ENCODE data around the gene SYVN1.

Gene SYVN1

DNA sequence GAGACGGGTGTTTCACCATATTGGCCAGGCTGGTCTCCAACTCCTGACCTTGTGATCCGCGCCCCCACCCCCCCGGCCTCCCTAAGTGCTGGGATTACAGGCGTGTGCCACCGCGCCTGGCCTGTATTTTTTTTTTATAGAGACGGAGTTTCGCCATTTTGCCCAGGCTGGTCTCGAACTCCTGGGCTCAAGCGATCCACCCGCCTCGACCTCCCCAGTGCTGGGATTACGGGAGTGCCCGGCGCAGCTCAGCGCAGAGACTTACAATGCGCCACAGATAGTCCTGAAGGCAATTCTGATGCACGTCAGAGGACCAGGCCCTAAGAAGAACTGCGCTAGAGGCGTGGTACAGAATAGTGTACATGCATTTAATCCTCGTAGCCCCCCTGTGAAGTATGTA, 38.9 kb downstream of the SYVN1 start:
- H3K27me3 ChIP-seq (ENCODE audit: low read depth) = no peaks in the 10 kb centered on the region
- in situ Hi-C loops (cut with MboI; ENCODE audit: low sequenced_read_pairs) = no loop called here
- no peaks in the 10 kb centered on the region for H3K9me3 ChIP-seq
- H3K36me3 ChIP-seq (replicated peaks) = no peaks in the 10 kb centered on the region
- H3K4me3 ChIP-seq = peak overlapping the region; percentile 91
- no peak for DNase-seq (ENCODE audit: low spot score in 2 of 2)
- H3K4me1 ChIP-seq = peaks cover 3% of the 10 kb centered on the region; the same call in 1 of the 2 replicates

DNA sequence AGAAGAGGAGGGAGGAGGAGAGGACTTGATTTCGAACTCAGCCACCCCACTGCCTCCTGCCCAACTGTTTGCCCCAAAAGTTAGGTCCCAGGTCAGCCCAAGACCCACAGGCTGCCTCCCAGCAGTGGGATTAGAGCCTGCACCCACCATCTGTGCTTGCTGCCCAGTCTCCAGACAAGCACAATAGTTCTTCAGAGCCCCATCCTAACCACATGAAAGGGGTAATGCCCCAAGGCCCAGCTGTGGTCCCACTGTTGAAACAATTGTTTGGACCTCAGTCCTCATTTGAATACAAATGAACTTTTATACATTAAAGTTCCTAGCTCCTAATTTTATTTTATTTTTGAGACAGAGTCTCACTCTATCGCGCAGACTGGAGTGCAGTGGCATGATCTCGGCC, 43.7 kb downstream of the SYVN1 start:
- H3K4me3 ChIP-seq = no peak overlapping the region
- in situ Hi-C loops (cut with MboI; ENCODE audit: low sequenced_read_pairs) = no loop called here
- H3K4me1 ChIP-seq = peaks cover under 1% of the 10 kb centered on the region; the same call in 1 of the 2 replicates
- no peaks in the 10 kb centered on the region for H3K9me3 ChIP-seq
- peaks cover 19% of the 10 kb centered on the region for H3K36me3 ChIP-seq (replicated peaks)
- no peaks in the 10 kb centered on the region for H3K27me3 ChIP-seq (ENCODE audit: low read depth)
- no peak for DNase-seq (ENCODE audit: low spot score in 2 of 2)

DNA sequence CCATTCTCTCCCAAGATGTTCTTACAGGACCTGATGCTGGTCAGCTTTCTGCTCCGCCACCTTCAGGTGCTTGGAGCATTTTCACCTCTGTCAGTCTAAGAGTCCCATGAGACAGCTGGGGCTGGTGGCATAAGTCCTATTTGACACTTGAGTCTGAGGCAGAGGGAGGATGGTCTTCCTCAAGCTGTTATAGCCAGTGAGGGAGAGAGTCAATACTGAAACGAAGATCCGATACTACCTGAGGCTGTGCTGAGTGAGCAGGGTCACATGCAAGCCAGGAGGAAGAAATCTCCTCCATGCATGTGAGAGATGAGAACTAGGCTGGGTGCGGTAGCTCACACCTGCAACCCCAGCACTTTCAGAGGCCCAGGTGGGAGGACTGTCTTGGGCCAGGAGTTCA, 44.7 kb downstream of the SYVN1 start:
- Histone ChIP-seq H3K4me1 (no peaks in the 10 kb centered on the region), H3K9me3 (no peaks in the 10 kb centered on the region), H3K4me3 (no peak overlapping the region), H3K36me3 (replicated peaks) (peaks cover 19% of the 10 kb centered on the region), H3K27me3 (ENCODE audit: low read depth) (no peaks in the 10 kb centered on the region)
- DNase-seq (ENCODE audit: low spot score in 2 of 2) = no peak
- in situ Hi-C loops (cut with MboI; ENCODE audit: low sequenced_read_pairs) = no loop called here

DNA sequence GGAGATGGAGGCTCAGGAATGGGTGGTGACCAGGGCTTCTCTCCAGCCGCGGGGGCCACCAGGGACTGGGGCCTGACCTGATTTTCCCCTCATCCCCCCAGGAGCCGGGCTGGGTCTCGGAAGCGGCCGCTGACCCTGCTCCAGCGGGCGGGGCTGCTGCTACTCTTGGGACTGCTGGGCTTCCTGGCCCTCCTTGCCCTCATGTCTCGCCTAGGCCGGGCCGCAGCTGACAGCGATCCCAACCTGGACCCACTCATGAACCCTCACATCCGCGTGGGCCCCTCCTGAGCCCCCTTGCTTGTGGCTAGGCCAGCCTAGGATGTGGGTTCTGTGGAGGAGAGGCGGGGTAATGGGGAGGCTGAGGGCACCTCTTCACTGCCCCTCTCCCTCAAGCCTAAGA, 46.5 kb downstream of the SYVN1 start:
- Histone ChIP-seq H3K9me3 (no peaks in the 10 kb centered on the region), H3K4me3 (no peak overlapping the region), H3K36me3 (replicated peaks) (peaks cover 26% of the 10 kb centered on the region), H3K4me1 (peaks cover 2% of the 10 kb centered on the region; the same call in 1 of the 2 replicates), H3K27me3 (ENCODE audit: low read depth) (no peaks in the 10 kb centered on the region)
- in situ Hi-C loops (cut with MboI; ENCODE audit: low sequenced_read_pairs) = no loop called here
- no peak for DNase-seq (ENCODE audit: low spot score in 2 of 2)

DNA sequence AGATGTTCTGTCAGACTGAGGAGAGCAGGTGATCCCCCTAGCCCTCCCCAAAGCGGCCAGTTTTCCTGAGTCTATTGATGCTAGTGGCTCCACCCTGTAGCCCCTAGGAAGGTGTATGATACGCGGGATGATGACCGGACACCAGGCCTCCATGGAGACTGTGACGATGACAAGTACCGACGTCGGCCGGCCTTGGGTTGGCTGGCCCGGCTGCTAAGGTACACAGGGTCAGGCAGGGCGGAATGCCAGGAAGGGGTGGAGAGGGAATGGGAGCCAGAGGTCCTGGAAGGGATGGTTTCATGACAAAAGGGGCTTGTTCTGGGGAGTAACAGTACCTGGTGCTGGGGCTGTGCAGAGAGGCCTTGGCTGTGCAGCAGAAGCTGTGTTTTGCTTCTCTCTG, 47.1 kb downstream of the SYVN1 start:
- in situ Hi-C loops (cut with MboI; ENCODE audit: low sequenced_read_pairs) = no loop called here
- peaks cover 30% of the 10 kb centered on the region for H3K36me3 ChIP-seq (replicated peaks)
- DNase-seq (ENCODE audit: low spot score in 2 of 2) = no peak
- H3K4me1 ChIP-seq = peaks cover 6% of the 10 kb centered on the region
- H3K9me3 ChIP-seq = no peaks in the 10 kb centered on the region
- H3K4me3 ChIP-seq = no peak overlapping the region
- H3K27me3 ChIP-seq (ENCODE audit: low read depth) = no peaks in the 10 kb centered on the region

DNA sequence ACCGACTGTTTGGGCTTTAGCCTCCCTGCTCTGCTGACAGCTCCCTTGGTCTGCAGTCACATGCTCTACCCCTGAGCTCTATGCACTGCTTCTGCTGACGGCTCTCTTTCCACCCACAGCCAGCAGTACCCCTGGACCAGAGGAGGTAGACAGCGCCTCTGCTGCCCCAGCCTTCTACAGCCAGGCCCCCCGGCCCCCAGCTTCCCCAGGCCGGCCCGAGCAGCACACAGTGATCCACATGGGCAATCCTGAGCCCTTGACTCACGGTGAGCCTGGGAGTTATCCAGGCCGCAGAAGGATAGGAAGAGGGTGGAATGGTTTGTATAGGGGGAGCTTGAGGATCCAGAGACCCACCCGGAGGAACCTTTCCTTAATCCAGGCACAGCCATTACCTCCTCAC, 47.5 kb downstream of the SYVN1 start:
- H3K4me3 ChIP-seq = no peak overlapping the region
- no peaks in the 10 kb centered on the region for H3K9me3 ChIP-seq
- DNase-seq (ENCODE audit: low spot score in 2 of 2) = no peak
- peaks cover 6% of the 10 kb centered on the region for H3K4me1 ChIP-seq
- in situ Hi-C loops (cut with MboI; ENCODE audit: low sequenced_read_pairs) = no loop called here
- peaks cover 34% of the 10 kb centered on the region for H3K36me3 ChIP-seq (replicated peaks)
- no peaks in the 10 kb centered on the region for H3K27me3 ChIP-seq (ENCODE audit: low read depth)

DNA sequence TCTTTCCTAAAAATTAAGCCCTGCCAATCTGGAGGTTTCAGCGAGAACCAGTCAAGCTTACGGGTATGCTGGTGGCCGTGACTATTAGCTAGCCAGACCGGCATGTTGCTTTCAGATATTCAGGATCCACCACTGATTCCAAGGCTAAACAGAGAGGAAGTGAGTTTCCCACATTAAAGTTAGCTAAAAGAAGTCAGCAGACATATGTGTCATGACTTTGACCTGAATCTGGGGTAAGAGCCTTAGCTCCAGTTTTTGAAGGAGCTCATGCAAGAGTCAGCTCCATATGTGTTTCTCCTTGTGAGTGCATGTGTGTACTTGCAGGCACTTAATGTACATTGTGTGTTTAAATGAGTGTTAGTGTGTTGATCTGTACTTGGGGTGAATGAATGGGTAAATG, 48.9 kb downstream of the SYVN1 start:
- Histone ChIP-seq H3K27me3 (ENCODE audit: low read depth) (no peaks in the 10 kb centered on the region), H3K9me3 (no peaks in the 10 kb centered on the region), H3K4me3 (no peak overlapping the region), H3K36me3 (replicated peaks) (peaks cover 47% of the 10 kb centered on the region), H3K4me1 (peaks cover 6% of the 10 kb centered on the region)
- in situ Hi-C loops (cut with MboI; ENCODE audit: low sequenced_read_pairs) = no loop called here
- no peak for DNase-seq (ENCODE audit: low spot score in 2 of 2)

DNA sequence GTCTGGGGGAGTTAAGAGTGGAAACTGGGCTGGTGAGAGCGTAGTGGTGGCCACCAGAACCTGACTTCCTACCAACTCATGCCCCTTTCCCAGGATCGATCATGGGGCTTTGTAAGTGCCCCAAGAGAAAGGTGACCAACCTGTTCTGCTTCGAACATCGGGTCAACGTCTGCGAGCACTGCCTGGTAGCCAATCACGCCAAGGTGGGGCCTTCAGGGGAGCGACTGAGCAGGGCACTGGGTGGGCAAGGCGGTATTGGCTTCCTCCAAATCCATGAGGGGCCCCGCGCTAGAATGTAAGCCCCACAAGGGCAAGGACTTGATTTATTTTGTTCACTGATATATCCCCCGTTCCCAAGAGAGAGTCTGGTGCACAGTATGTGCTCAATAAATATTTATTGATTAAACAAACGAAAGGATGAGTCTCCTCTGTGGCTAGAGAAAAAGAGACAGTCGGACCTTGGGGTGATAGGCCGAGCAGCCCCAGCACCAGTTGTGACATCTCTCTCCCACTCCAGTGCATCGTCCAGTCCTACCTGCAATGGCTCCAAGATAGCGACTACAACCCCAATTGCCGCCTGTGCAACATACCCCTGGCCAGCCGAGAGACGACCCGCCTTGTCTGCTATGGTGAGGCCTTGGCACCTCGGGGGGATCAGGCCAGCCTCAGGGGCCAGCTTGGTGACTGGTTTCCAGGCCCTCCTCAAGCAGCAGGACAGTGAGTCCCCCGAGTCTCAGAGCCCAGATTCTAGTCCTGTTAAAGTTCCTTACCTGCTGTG, 49.5 kb downstream of the SYVN1 start:
- DNase-seq (ENCODE audit: low spot score in 2 of 2) = no peak
- in situ Hi-C loops (cut with MboI; ENCODE audit: low sequenced_read_pairs) = no loop called here

DNA sequence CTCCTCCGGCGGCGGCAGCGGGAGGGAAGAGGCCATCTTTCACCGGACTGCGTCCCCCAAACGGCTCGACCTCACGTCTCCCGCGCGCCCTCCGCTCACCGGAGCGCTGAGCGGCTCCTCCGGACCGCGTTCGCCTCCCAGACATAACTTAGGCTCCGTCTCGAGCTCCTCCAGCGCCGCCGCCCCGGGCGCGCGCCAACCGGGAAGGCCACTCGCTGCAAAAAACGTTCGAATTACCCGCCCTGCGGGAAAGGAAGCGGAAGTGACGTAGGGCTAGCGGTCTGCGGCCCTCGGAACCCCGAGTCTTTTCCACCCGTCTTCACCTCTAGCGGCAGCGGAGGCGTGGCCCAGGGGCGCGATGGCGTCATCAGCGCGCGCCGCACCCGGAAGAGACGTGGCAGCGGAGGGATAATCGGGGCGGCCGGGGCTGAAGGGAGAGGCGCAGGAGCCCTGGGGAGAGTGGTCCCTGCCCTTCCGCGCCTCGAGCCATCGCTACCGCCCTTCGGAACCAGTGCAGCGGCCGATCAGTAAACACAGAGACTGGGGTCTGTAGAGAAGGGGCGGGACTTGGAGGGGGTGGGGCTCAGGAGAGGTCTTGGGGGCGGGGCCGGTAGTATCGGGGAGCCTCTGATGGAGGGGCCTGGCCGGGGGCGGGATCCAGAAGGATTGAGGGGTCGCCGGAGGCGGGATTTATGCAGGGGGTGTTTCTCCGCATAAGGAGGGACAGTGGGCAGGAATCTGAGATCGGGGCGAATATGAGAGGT, 50.3 kb downstream of the SYVN1 start, which contains the start of the genes CDCA5 and ZFPL1:
Gene CDCA5, minus strand, starts transcription at position 207 of the 764 bp plus-strand sequence. Its CDS starts 62 bp downstream, at position 145.
Gene ZFPL1, plus strand, starts transcription at position 389 of the 764 bp plus-strand sequence. CDS start 477 bp downstream, outside the sequence.
- Histone ChIP-seq H3K4me3 (peak within 1 kb of the TSS; percentile 98), H3K4me1 (peaks cover 6% of the 10 kb centered on the region), H3K27me3 (ENCODE audit: low read depth) (no peaks in the 10 kb centered on the region), H3K9me3 (no peaks in the 10 kb centered on the region), H3K36me3 (replicated peaks) (peaks cover 62% of the 10 kb centered on the region)
- in situ Hi-C loops (cut with MboI; ENCODE audit: low sequenced_read_pairs) = no loop called here
- DNase-seq (ENCODE audit: low spot score in 2 of 2) = peak; percentile 94 to 96

More for the DNA sequence above, 49.5 kb downstream of the SYVN1 start:
- no peaks in the 10 kb centered on the region for H3K27me3 ChIP-seq (ENCODE audit: low read depth)
- peaks cover 6% of the 10 kb centered on the region for H3K4me1 ChIP-seq
- peaks cover 54% of the 10 kb centered on the region for H3K36me3 ChIP-seq (replicated peaks)
- peak overlapping the region; percentile 98 for H3K4me3 ChIP-seq
- H3K9me3 ChIP-seq = no peaks in the 10 kb centered on the region

DNA sequence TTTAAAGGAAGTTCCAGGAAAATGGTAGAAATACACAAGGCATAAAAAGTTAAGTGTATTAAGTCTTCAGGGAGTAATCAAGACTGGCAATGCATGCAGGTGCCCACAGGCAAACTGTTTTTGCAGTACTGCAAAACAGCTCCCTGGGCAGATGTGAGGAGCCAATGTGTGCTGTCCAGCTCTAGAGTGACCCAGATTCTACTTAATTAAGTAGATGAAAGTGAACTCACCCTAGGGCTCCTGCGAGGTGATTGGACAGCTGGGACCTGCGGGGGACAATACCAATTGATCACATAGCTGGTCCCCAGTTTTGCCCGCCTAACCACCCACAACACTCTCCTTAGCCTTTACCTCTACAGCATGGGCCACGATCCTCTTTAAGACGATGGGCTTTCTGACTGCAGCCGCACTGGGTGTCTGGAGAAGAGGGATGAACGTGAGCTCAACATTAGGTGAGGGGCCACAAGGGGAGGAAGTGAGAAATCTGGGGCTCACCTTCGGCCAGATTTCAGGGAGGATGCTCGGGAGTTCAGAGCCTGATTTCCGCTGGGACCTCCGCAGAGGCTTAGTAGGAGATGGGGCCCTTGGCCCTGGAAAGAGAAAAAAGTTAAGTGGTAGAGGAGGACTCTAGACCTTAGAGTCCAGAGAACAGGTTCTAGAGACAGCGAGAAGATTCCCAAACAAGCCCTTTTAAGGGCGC, 51.0 kb downstream of the SYVN1 start:
- in situ Hi-C loops (cut with MboI; ENCODE audit: low sequenced_read_pairs) = no loop called here
- no peaks in the 10 kb centered on the region for H3K27me3 ChIP-seq (ENCODE audit: low read depth)
- DNase-seq (ENCODE audit: low spot score in 2 of 2) = no peak
- H3K9me3 ChIP-seq = no peaks in the 10 kb centered on the region
- H3K4me1 ChIP-seq = peaks cover 6% of the 10 kb centered on the region
- peak overlapping the region; percentile 98 for H3K4me3 ChIP-seq
- peaks cover 69% of the 10 kb centered on the region for H3K36me3 ChIP-seq (replicated peaks)

DNA sequence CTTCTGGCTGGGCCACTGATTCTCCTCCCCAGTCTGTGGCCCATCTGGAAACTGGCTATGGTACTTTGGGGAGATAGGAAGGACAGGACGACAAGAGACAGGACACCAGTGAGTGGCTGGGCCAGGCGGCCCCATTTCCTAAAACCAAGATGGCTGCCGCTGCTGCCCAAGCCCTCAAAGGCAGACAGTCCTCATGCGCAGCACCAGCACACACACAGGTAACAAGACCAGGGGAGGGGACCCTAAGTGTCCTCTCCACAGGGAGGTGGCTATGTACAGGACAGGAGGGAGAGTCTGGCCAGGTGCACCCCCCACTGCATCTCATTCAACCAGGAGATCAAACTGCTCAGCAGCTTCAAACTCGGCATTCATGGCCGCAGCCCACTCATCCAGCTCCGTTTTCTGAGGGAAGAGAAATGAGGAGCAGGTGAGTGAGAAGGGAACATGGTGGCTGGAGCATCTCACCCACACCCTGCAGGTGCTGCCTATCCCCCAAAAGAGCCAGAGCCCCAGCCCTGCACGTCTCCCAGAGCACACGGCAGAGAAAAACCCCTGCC, 55.5 kb downstream of the SYVN1 start:
- peaks cover 77% of the 10 kb centered on the region for H3K36me3 ChIP-seq (replicated peaks)
- peaks cover 6% of the 10 kb centered on the region for H3K4me1 ChIP-seq
- H3K27me3 ChIP-seq (ENCODE audit: low read depth) = no peaks in the 10 kb centered on the region
- H3K9me3 ChIP-seq = no peaks in the 10 kb centered on the region
- in situ Hi-C loops (cut with MboI; ENCODE audit: low sequenced_read_pairs) = no loop called here
- DNase-seq (ENCODE audit: low spot score in 2 of 2) = no peak
- H3K4me3 ChIP-seq = no peak overlapping the region

DNA sequence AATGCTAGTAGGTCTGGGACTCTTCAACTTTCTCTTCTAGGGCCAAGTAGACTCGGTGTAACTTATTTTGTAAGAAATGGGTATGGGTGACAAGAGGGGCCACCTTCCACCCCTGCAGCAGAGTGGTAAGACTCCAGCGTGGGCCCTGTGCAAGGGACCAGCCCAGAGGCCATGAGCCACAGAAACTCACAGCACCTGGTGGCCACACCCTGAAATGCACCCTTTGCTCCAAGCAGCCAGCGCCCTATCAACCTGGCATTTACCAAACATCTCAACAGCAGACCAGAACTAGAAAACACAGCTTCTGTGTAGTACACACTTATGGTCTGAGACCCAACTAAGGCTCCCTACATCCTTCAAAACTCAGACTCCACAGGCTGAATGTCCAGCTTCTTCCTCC, 56.2 kb downstream of the SYVN1 start:
- H3K36me3 ChIP-seq (replicated peaks) = peaks cover 72% of the 10 kb centered on the region
- H3K4me1 ChIP-seq = peaks cover 6% of the 10 kb centered on the region
- in situ Hi-C loops (cut with MboI; ENCODE audit: low sequenced_read_pairs) = no loop called here
- H3K27me3 ChIP-seq (ENCODE audit: low read depth) = no peaks in the 10 kb centered on the region
- H3K4me3 ChIP-seq = no peak overlapping the region
- DNase-seq (ENCODE audit: low spot score in 2 of 2) = peak in 1 of 2 experiments; percentile 76
- no peaks in the 10 kb centered on the region for H3K9me3 ChIP-seq

DNA sequence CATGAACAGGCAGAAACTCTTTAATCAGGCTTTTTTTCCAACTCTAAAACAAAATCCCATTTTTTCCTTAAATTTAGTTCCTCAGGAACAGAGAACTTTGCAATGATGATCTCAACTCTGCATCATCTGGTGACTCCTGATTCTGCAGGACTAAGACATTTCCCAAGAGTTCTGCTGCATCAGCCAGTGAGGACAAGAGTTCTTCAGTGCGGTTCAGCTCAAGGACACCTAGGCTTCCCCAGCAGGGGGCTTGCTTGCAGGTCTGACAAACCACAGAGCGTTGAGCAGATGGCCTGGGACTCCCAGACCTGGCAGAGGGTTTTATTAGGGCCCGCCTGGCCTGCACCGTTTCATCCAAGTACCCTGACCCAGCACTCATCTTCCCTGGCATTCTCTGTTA, 56.9 kb downstream of the SYVN1 start:
- Histone ChIP-seq H3K4me3 (no peak overlapping the region), H3K27me3 (ENCODE audit: low read depth) (no peaks in the 10 kb centered on the region)
- in situ Hi-C loops (cut with MboI; ENCODE audit: low sequenced_read_pairs) = no loop called here

More for the DNA sequence above, 56.9 kb downstream of the SYVN1 start:
- H3K9me3 ChIP-seq = no peaks in the 10 kb centered on the region
- peak in 1 of 2 experiments; percentile 31 for DNase-seq (ENCODE audit: low spot score in 2 of 2)
- H3K36me3 ChIP-seq (replicated peaks) = peaks cover 66% of the 10 kb centered on the region
- peaks cover under 1% of the 10 kb centered on the region; the same call in 1 of the 2 replicates for H3K4me1 ChIP-seq

Data from HAP-1 (cell line).